NCI-H748 (cell line): Measurements from ENCODE around the gene INSIG1.

Source experiments
- DNase-seq: peaks from one replicate; lab custom pipeline; 2025; ENCODE audit not compliant: unreplicated experiment; lab: John Stamatoyannopoulos, UW

INSIG1 gene

GRCh38 chr7:155284496-155285274 lies 13.0 kb upstream of the INSIG1 start:
- DNase-seq = no peak

GRCh38 chr7:155285423-155285822 lies 12.3 kb upstream of the INSIG1 start:
- no peak for DNase-seq

GRCh38 chr7:155285833-155286232 lies 11.8 kb upstream of the INSIG1 start:
- DNase-seq = no peak

GRCh38 chr7:155286686-155287085 lies 11.0 kb upstream of the INSIG1 start:
- DNase-seq = no peak

DNA sequence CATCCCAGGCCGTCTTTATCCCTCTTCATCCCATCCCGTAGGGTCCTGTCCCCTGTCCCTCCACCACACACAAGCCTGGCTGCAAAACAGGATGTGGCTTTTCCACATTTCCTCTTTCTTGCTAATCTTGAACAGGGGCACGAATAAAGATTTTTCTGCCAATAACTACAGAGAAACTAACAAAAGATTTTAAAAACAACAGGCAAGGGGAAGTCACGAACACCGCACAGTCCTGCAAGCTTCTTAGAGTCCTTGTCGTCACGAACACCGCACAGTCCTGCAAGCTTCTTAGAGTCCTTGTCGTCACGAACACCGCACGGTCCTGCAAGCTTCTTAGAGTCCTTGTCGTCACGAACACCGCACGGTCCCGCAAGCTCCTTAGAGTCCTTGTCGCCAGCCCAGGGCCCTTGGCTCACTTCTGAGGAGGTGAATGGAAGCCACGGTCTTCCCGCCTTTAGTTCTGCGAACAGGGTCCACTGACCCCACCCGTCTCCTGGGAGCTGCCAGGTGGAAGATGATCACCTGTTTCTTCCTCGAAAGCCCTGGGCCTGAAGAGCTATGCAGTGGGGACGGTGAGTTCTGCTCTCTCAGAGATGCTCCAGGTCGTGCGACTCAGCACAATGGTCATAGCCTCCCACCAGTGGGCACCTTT lies 10.3 kb upstream of the INSIG1 start:
- DNase-seq = no peak

DNA sequence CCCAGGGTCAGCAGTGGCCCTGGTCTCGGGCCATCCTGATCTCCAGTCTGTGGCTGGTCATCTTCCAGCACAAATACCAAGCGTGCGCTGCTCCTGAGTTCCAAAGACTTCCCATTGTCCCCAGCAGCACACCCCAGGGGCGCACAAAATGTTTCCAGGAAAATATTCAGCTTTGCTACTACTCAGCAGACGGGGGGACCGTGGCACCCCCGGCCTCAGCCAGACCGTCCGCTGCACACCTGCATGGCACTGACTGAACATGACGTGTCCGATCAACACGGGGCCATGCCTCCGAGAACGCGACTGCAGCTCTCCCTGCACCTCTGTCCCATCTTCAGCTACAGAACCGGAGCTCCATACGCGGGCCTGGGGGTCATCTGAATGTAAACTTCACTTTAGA lies 9.6 kb upstream of the INSIG1 start:
- DNase-seq = no peak

DNA sequence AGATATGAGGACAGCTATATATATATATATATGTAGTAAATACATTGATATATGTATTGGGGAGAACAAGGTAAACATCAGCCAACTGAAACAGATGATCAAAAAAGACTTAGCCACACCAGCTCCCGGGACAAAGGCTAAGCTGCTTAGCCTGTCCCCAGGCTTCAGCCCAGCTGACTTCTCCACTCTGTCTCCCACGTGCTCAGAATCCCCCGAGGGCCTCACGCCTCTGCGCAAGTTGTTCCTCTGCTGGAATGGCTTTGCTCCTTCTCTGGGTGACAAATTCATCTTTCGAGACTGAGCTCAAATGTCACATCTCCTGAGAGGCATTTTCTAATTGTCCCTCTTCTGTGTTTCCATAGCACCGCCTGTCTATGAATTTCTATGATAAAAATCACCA lies 8.6 kb upstream of the INSIG1 start:
- DNase-seq = no peak

DNA sequence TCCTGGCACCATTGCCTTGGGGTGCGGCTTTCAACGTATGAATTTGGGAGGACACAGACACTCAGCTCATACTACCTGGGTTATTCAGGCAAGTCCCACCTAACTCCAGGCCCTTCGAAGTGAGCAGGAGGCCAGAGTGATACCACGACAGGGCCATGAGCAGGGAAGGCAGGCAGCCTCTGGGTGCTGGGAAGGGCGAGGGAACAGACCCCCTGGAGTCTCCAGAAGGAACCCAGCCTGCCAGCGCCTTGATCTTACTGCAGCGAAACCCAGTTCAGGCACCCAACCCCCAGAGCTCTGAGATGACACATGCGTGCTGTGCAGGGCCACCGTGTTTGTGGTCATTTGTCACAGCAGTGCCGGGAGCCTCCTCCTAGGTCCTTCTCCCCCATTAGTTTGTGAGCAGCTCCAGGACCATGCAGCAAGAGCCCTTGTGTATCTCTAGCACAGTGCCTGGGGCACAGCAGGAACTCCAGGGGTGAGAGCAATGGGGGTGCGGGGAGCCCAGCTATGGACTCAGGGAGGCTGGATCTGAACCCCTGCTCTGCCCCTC lies 7.7 kb upstream of the INSIG1 start:
- no peak for DNase-seq

GRCh38 chr7:155291045-155291530 lies 6.6 kb upstream of the INSIG1 start:
- DNase-seq = no peak

DNA sequence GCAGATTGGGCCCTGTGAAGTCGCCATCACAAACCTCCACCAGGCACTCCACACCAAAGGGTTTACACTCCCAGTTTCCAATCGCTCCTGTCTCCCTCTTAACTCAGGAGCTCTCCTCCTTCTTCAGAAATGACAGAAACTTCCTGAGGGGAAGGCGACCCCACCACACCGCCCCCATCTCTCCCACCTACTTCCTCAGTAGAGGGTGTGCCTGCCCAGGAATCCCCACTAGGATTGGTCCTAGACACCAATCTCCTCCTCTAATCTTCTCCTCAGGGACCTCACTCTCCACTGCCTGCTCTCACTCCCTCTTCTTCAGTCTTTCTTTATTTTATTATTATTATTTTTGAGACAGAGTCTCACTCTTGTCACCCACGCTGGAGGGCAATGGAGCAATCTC lies 5.9 kb upstream of the INSIG1 start:
- no peak for DNase-seq

DNA sequence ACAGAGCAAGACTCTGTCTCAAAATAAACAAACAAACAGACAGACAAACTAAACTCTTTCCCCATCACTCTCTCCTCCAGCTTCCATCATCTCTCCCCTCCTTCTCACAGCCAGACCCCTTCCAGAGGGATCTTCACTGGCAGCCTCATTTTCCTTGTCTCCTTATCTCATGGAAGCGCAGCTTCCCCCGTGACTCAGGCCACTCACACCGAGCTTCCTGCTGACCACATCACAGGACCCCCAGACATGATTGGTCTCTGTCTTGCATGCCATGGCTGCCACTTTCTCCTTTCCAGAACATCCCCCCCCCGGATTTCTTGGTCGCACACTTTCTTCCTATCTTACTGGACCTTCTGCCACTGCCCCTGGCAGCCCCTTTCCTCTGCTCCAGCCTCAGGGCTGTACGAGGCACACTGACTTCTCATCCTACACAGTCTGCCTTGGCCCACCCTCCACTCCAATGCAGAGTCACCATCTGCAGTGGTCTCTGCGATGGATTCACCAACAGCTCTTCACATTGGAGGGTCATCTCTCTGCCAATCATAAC lies 4.9 kb upstream of the INSIG1 start:
- no peak for DNase-seq

DNA sequence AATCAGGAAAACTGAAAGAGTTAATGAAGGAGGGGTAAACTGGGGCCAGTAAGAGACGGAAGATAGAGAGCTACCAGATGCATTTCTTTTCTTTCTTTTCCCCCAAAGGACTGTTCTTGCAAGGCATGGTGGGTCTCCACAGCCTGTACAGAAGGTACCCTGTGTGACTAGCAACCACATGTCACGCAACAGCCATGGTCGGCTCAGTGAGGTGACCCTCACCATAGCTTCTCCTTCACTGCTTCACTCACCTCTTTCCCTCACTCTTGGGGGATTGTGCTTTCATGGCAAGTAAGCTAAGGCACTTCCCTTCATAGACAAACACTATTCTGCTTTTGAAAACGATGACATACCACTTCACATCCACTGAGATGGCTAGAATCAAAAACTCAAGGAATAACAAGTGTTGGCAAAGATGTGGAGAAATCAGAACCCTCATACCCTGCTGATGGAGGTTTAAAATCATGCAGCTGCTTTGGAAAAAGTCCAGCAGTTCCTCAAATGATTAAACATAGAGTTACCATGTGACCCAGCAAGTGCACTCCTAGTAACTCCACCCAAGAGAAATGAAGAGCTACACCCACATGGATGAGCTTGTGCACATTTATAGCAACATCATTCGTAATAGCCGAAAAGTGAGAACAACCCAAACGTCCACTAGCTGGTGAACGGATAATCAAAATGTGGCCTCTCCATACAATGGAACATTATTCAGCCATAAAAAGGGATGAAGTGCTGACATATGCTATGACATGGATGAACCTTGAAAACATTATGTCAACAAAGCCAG lies 3.8 kb upstream of the INSIG1 start:
- no peak for DNase-seq

DNA sequence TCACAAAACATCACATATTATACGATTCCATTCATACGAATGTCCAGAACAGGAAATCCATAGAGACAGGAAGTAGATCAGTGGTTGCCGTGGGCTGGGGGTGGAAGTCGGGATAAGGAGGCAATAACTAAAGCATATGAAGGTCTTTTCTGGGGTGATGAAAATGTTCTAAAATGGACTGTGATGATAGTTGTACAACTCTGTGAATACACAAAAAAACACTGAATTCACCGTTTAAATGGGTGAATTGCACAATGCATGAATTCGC lies 3.2 kb upstream of the INSIG1 start:
- DNase-seq = no peak

GRCh38 chr7:155295511-155295910 lies 2.2 kb upstream of the INSIG1 start:
- DNase-seq = no peak

- peak; percentile 31 for DNase-seq
Measured at GRCh38 chr7:155296006-155296787, 1.5 kb upstream of the INSIG1 start.

GRCh38 chr7:155296788-155297516 lies 726 bp upstream of the INSIG1 start:
- DNase-seq = peak; percentile 80

- DNase-seq = peak; percentile 61
Measured at GRCh38 chr7:155298288-155298833, 683 bp downstream of the INSIG1 start.

- peak; percentile 98 for DNase-seq
Measured at GRCh38 chr7:155298834-155299534, 1.3 kb downstream of the INSIG1 start.
